PC-3 (cell line): Measurements from ENCODE around the gene VSTM2B. TPM values are rescaled to one million over a fixed set of nuclear protein-coding genes. Genes with fewer than 3 reads are reported as not detected.
"Not testable (repeated sequence)": the region's sequence is repeated elsewhere in the genome, so short reads cannot be mapped to it uniquely, and the experiment has no call there.

Experiments used
- ATAC-seq: fragments of 200-7000 bp; cut with Tn5 transposase; 2 replicates; pipeline ENCODE4 v1.9.1; 2020; ENCODE audit warnings: mild to moderate bottlenecking, moderate library complexity
- BruUV-seq: library from RNA; stranded (reverse); fragments of 400-500 nt; replicated peaks from 2 replicates; lab custom pipeline; 2021; lab: Mats Ljungman, UMichigan
- CTCF ChIA-PET: fragments of 300-600 bp; sonication (Branson Sonifier 250); formaldehyde crosslinking; loops from one replicate; lab custom pipeline; 2022; ENCODE audit warnings: antibody characterized with exemption; lab: Charles Lee
- POLR2A ChIA-PET: fragments of 300-600 bp; sonication (Branson Sonifier 250); formaldehyde crosslinking; loops from one replicate; lab custom pipeline; 2022; ENCODE audit warnings: antibody characterized with exemption; ENCODE audit not compliant: unreplicated experiment; lab: Charles Lee
- DNase-seq: peaks from one replicate; pipeline ENCODE4 v3.0.0-alpha.2; 2015
- H2AFZ ChIP-seq: fragments of 300-600 bp; sonication (generic); 2 replicates; pipeline ENCODE4 v1.6.0; 2016; ENCODE audit warnings: antibody characterized with exemption, low read length
- H3F3A ChIP-seq: fragments of 300-600 bp; sonication (generic); one replicate; pipeline ENCODE4 v1.6.0; 2017; ENCODE audit warnings: antibody characterized with exemption, low read length, control low read depth, mild to moderate bottlenecking; ENCODE audit not compliant: unreplicated experiment
- H3K27ac ChIP-seq: fragments of 300-600 bp; sonication (generic); 2 replicates; pipeline ENCODE4 v1.5.1; 2016; ENCODE audit warnings: mild to moderate bottlenecking, low read length
- H3K27me3 ChIP-seq: fragments of 300-600 bp; sonication (generic); 2 replicates; pipeline ENCODE4 v1.6.1; 2016; ENCODE audit warnings: low read length, mixed read lengths
- H3K36me3 ChIP-seq: fragments of 300-600 bp; sonication (generic); 2 replicates; pipeline ENCODE4 v1.6.1; 2016; ENCODE audit warnings: low read depth, mixed run types, low read length, mixed read lengths
- H3K4me1 ChIP-seq: fragments of 300-600 bp; sonication (generic); 2 replicates; pipeline ENCODE4 v1.5.1; 2016; ENCODE audit warnings: low read length; ENCODE audit not compliant: insufficient read depth
- H3K4me2 ChIP-seq: fragments of 300-600 bp; sonication (generic); 2 replicates; pipeline ENCODE4 v1.6.0; 2016; ENCODE audit warnings: low read length
- H3K4me3 ChIP-seq: fragments of 300-600 bp; sonication (generic); 2 replicates; pipeline ENCODE4 v1.5.1; 2016; ENCODE audit warnings: mild to moderate bottlenecking, low read length, mixed read lengths
- H3K79me2 ChIP-seq: fragments of 300-600 bp; sonication (generic); 2 replicates; pipeline ENCODE4 v1.6.1; 2017; ENCODE audit warnings: low read length, mixed read lengths
- H3K9ac ChIP-seq: fragments of 300-600 bp; sonication (generic); 2 replicates; pipeline ENCODE4 v1.6.0; 2016; ENCODE audit warnings: mild to moderate bottlenecking, low read length
- H3K9me2 ChIP-seq: fragments of 300-600 bp; sonication (generic); replicated peaks from 2 replicates; pipeline ENCODE4 v1.6.1; 2016; ENCODE audit warnings: mixed run types, low read length, mixed read lengths
- H3K9me3 ChIP-seq: fragments of 300-600 bp; sonication (generic); 2 replicates; pipeline ENCODE4 v1.6.1; 2016; ENCODE audit warnings: low read length, mixed read lengths
- H4K20me1 ChIP-seq: fragments of 300-600 bp; sonication (generic); 2 replicates; pipeline ENCODE4 v1.6.1; 2016; ENCODE audit warnings: low read length, mixed read lengths
- EZH2 ChIP-seq: fragments of 300-600 bp; sonication (generic); IDR thresholded peaks from one replicate; pipeline ENCODE4 v1.6.1; 2017; ENCODE audit warnings: antibody characterized with exemption, mild to moderate bottlenecking, low read length; ENCODE audit not compliant: unreplicated experiment
- EZH2phosphoT487 ChIP-seq: fragments of 300-600 bp; sonication (generic); IDR thresholded peaks from 2 replicates; pipeline ENCODE4 v1.6.1; 2018; ENCODE audit warnings: mild to moderate bottlenecking, antibody characterized with exemption, low read length, borderline replicate concordance
- intact Hi-C: fragments of 100-400 bp; cut with micrococcal nuclease; formaldehyde crosslinking; loops from 2 replicates; pipeline ENCODE4 v1.9.0; 2023
- total RNA-seq: library from RNA; depleted of rRNA; stranded (reverse); fragments of >200 nt; gene quantifications from 2 replicates; pipeline ENCODE4 v1.2.3, GENCODE V29; 2014
- TF ChIP-seq, protein P1 (sequence below): fragments of 300-600 bp; sonication (generic); conservative IDR thresholded peaks from 2 replicates; pipeline ENCODE4 v1.5.1; 2017; ENCODE audit warnings: antibody characterized with exemption, low read depth, mild to moderate bottlenecking, low read length

Gene VSTM2B
- total RNA-seq, 1 experiment from 2014 or later, result not detected

DNA sequence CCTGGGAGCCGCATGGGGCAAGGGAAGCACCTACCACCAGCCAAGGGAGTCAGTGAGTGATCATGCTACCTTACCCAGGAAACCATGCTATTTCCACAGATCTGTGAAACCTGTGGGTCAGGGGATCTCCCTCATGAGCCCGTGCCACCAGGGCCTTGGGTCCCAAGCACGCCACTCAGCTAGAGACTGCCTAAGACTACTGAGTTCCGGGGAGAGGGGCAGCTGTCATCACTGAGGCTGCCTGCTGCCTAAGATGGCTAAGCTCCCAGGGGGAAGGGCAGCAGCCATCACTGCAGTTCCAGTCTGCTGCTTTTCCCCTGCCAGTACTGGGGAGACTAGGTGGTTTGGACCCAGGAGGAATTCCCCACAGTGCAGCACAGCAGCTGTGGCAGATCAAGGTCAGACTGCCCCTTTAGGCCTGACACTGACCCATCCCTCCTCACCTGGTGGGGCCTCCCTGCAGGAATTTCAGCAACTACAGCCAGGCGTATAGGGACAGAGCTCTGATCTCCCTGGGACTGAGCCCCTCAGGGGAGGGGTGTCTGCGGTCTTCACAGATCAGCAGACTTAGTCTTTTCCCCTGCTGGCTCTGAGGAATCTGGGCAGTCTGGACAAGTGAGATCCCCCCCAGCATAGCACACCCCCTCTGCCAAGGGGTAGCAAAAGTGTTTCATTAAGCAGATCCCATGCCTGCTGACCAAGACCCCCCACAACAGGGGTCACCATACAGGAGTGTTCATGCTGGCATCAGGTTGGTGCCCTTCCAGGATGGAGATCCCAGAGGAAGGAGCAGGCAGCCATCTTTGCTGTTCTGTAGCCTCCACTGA lies 26.9 kb downstream of the VSTM2B start:
- ChIA-PET CTCF (no interaction called here), POLR2A (no interaction called here)
- Histone ChIP-seq H3K4me1 (no peaks in the 10 kb centered on the region), H3K4me3 (no peak overlapping the region), H2AFZ (no peak overlapping the region), H3K27me3 (no peaks in the 10 kb centered on the region), H3K4me2 (no peak overlapping the region), H3F3A (no peaks in the 10 kb centered on the region), H3K36me3 (no peaks in the 10 kb centered on the region), H3K9ac (no peak overlapping the region), H3K79me2 (no peaks in the 10 kb centered on the region), H4K20me1 (no peaks in the 10 kb centered on the region), H3K27ac (no peak overlapping the region), H3K9me3 (no peaks in the 10 kb centered on the region), H3K9me2 (no peaks in the 10 kb centered on the region)
- BruUV-seq, result no TSS peak
- DNase-seq, result no peak
- TF ChIP-seq, protein P1, sequence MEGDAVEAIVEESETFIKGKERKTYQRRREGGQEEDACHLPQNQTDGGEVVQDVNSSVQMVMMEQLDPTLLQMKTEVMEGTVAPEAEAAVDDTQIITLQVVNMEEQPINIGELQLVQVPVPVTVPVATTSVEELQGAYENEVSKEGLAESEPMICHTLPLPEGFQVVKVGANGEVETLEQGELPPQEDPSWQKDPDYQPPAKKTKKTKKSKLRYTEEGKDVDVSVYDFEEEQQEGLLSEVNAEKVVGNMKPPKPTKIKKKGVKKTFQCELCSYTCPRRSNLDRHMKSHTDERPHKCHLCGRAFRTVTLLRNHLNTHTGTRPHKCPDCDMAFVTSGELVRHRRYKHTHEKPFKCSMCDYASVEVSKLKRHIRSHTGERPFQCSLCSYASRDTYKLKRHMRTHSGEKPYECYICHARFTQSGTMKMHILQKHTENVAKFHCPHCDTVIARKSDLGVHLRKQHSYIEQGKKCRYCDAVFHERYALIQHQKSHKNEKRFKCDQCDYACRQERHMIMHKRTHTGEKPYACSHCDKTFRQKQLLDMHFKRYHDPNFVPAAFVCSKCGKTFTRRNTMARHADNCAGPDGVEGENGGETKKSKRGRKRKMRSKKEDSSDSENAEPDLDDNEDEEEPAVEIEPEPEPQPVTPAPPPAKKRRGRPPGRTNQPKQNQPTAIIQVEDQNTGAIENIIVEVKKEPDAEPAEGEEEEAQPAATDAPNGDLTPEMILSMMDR, result no peak
- TF ChIP-seq EZH2 (no peak), EZH2phosphoT487 (no peak)
- intact Hi-C loops, result no loop called here
- no peak for ATAC-seq

DNA sequence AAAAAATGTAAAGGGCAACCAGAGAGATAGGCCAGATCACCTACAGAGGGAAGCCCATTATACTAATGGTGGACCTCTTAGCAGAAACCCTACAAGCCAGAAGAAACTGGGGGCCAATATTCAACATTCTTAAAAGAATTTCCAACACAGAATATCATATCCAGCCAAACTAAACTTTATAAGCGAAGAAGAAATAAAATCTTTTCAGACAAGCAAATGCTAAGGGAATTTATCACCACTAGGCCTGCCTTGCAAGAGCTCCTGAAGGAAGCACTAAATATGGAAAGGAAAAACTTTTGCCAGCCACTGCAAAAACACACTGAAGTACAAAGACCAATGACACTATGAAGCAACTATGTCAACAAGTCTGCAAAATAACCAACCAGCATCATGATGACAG lies 28.4 kb downstream of the VSTM2B start:
- Histone ChIP-seq H3K9ac (no peak overlapping the region), H3K9me2 (no peaks in the 10 kb centered on the region), H3K27ac (no peak overlapping the region), H3K9me3 (no peaks in the 10 kb centered on the region), H3K36me3 (no peaks in the 10 kb centered on the region), H3K27me3 (no peaks in the 10 kb centered on the region), H3K4me3 (no peak overlapping the region), H4K20me1 (no peaks in the 10 kb centered on the region), H3K4me2 (no peak overlapping the region), H3K79me2 (no peaks in the 10 kb centered on the region), H2AFZ (no peak overlapping the region), H3F3A (no peaks in the 10 kb centered on the region), H3K4me1 (no peaks in the 10 kb centered on the region)
- ChIA-PET CTCF (no interaction called here), POLR2A (no interaction called here)
- intact Hi-C loops, result no loop called here
- no peak for TF ChIP-seq EZH2phosphoT487
- no peak for TF ChIP-seq EZH2
- TF ChIP-seq, protein P1, result no peak
- DNase-seq, result no peak
- no TSS peak for BruUV-seq
- no peak for ATAC-seq

DNA sequence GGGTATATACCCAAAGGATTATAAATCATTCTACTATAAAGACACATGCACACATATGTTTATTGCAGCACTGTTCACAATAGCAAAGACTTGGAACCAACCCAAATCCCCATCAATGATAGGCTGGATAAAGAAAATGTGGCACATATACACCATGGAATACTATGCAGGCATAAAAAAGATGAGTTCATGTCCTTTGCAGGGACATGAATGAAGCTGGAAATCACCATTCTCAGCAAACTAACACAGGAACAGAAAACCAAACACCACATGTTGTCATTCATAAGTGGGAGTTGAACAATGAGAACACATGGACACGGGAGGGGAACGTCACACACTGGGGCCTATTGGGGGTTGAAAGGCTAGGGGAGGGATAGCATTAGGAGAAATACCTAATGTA lies 33.3 kb downstream of the VSTM2B start:
- H3F3A ChIP-seq, H3K27me3 ChIP-seq, intact Hi-C loops, H3K36me3 ChIP-seq, ATAC-seq, H3K4me3 ChIP-seq, DNase-seq, BruUV-seq, H3K9ac ChIP-seq, POLR2A ChIA-PET, H3K4me2 ChIP-seq, H2AFZ ChIP-seq, H3K4me1 ChIP-seq, H4K20me1 ChIP-seq, H3K79me2 ChIP-seq, H3K9me2 ChIP-seq, H3K9me3 ChIP-seq, CTCF ChIA-PET, H3K27ac ChIP-seq: not testable (repeated sequence)
